Astrocyte of the spinal cord (primary cell): ENCODE data around the gene RGS1.

Experiments
- DNase-seq: peaks from one replicate; pipeline ENCODE4 v3.0.0; 2011; ENCODE audit warnings: low read depth, low spot score
- H3K4me3 ChIP-seq: 2 replicates; pipeline ENCODE4 v1.5.1; 2011; ENCODE audit warnings: low read depth, mild to moderate bottlenecking, low read length, moderate library complexity
- in situ Hi-C: cut with HindIII; loops from 2 replicates; pipeline ENCODE4 v1.10.0; 2017; ENCODE audit warnings: low sequenced_read_pairs
- TF ChIP-seq, protein P1 (sequence below): IDR thresholded peaks from 2 replicates; pipeline ENCODE4 v1.5.1; 2012; ENCODE audit warnings: low read depth, mild to moderate bottlenecking, low read length, inconsistent platforms

Gene RGS1

DNA sequence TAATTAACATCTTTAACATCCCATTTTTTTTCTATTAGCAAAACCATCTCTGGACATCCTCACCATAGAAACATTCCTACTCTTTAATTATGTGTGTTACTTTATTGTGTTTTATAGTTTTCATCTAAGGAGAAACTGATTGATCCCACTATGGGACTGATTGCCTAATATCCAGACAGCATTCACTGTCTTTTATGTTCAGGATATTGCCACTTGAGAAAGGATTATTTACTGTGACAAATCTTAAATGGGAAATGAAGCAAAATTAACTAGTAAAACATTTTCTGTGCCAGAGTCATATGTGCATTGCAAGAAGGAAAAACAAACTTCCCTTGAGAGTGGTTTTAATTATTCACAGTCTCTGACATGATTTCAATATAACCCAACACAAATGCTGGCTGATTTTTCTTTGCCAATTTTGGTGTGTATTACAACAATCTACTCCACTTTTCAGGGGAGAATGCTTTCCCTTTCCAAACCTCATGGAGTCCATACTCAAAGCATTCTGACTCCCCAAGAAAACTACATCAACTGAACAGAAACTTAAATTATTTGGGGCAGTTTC is 44.6 kb downstream of the RGS1 start:
- TF ChIP-seq, protein P1, sequence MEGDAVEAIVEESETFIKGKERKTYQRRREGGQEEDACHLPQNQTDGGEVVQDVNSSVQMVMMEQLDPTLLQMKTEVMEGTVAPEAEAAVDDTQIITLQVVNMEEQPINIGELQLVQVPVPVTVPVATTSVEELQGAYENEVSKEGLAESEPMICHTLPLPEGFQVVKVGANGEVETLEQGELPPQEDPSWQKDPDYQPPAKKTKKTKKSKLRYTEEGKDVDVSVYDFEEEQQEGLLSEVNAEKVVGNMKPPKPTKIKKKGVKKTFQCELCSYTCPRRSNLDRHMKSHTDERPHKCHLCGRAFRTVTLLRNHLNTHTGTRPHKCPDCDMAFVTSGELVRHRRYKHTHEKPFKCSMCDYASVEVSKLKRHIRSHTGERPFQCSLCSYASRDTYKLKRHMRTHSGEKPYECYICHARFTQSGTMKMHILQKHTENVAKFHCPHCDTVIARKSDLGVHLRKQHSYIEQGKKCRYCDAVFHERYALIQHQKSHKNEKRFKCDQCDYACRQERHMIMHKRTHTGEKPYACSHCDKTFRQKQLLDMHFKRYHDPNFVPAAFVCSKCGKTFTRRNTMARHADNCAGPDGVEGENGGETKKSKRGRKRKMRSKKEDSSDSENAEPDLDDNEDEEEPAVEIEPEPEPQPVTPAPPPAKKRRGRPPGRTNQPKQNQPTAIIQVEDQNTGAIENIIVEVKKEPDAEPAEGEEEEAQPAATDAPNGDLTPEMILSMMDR: no peak
- in situ Hi-C loops: no loop called here
- DNase-seq: no peak
- H3K4me3 ChIP-seq: no peak overlapping the region

DNA sequence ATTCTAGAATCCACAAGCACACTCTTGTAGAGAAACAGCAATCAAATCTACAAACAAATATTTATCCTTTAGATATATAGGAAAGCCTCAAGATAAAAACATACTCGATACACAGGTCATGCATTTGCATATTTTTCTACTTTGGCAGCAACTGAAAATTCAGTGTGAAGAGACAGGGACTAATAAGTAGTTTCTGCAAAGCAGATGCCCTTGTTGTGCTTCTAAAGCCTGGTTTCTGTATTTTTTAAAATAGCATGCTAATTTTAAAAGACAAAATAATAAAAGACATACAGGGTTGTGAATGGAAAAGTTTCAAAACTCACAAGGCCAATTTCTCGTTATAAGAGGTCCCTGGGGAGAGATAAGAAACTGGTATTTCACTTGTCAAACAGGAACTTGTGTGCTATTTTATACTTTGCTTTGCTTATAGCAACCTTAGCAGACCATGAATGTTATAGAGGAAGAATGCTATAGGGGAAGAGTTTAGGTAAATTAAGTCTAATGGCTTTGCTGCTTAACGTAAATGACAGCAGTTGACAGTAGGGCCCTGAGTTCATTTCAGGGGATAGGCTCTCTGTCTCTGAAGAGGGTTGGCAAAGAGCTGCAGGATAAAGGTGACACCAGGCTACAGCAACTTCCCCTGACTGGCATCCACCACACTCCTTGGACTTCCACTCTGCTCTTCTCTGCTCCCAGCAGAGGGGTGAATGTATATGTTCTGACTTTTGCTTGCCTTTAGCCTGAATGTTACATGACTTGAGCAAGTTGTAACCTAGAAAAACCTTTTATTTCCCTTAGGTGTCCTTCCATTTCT is 51.0 kb downstream of the RGS1 start:
- TF ChIP-seq, protein P1: no peak
- in situ Hi-C loops: no loop called here
- no peak for DNase-seq
- no peak overlapping the region for H3K4me3 ChIP-seq

DNA sequence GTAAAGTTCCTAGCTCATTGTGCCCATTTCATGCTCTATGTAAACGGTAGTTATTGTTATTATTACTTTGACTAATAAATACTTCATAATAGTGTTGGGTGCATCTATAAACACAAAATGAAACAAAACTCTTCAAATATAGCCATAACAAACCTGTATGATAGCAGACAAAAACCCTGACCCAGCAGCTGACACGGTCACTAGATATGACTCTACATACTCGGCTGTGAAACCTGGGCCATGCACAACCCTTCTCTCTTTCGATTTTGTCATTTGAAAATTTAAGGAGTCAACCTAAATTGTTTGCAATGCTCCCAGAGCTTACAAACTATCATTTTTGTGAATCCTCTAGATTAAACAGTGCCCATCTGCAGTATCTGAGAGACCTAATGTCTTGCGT is 52.3 kb downstream of the RGS1 start:
- in situ Hi-C loops: no loop called here
- H3K4me3 ChIP-seq: no peak overlapping the region
- TF ChIP-seq, protein P1: no peak
- no peak for DNase-seq

DNA sequence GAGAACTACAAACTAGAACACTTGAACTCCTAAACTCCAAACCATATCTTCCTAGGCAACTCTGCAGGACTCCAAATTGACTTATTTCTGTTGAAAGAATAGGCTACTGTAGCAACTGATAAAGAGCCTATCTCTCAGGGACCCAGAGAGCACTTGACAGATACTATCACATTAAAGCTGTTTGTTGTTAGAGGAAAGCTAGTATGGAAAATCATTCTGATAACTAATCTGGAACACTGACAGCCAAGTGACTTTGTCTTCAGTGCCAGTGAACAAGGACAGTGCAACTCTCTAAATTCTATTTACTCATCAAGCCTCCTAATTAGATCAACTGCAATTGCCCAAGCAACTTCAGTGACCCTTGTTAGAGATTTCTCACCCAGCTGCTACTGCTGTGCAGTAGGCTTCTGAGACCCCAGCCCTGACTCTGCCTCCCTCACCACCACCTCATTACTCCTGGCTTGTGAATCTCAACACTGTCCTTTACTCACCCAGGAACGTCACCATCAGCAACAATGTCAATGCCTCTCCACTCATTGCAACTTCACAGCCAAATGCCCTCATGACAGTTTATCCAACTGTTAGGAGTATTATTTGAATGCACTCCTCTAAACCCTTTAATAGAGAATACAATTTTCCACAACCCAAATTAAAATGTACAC is 53.0 kb downstream of the RGS1 start:
- DNase-seq: no peak
- in situ Hi-C loops: no loop called here
- H3K4me3 ChIP-seq: no peak overlapping the region
- TF ChIP-seq, protein P1: no peak

- TF ChIP-seq, protein P1: no peak
Measured at GRCh38 chr1:192629612-192630011, 54.0 kb downstream of the RGS1 start.

More at GRCh38 chr1:192629612-192630011, 54.0 kb downstream of the RGS1 start:
- H3K4me3 ChIP-seq: no peak overlapping the region
- in situ Hi-C loops: no loop called here
- DNase-seq: no peak
